ENCODE measurements around the gene ZDHHC19. TPM values are rescaled to one million over a fixed set of nuclear protein-coding genes. Genes with fewer than 3 reads are reported as not detected.

Gene ZDHHC19
- total RNA-seq, 1 experiment from 2014 or later = not detected

DNA sequence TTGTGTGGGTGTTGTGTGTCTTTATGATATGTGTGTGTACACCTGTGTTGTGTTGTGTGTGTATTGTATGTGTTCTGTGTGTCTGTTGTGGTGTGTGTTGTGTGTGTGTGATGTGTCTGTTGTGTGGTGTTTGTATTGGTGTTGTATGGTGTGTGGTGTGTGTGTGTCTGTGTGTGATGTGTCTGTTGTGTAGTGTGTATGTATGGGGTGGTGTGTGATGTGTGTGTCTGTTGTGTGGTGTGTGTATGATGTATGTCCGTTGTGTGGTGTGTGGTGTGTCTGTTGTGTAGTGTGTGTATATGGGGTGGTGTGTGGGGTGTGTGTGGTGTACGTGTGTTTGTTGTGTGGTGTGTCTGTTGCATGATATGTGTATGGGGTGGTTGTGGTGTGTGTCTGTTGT, 46.6 kb downstream of the ZDHHC19 start:
- in situ Hi-C loops (cut with HindIII; ENCODE audit: low sequenced_read_pairs) = no loop called here
- DNase-seq (ENCODE audit: low spot score) = no peak

DNA sequence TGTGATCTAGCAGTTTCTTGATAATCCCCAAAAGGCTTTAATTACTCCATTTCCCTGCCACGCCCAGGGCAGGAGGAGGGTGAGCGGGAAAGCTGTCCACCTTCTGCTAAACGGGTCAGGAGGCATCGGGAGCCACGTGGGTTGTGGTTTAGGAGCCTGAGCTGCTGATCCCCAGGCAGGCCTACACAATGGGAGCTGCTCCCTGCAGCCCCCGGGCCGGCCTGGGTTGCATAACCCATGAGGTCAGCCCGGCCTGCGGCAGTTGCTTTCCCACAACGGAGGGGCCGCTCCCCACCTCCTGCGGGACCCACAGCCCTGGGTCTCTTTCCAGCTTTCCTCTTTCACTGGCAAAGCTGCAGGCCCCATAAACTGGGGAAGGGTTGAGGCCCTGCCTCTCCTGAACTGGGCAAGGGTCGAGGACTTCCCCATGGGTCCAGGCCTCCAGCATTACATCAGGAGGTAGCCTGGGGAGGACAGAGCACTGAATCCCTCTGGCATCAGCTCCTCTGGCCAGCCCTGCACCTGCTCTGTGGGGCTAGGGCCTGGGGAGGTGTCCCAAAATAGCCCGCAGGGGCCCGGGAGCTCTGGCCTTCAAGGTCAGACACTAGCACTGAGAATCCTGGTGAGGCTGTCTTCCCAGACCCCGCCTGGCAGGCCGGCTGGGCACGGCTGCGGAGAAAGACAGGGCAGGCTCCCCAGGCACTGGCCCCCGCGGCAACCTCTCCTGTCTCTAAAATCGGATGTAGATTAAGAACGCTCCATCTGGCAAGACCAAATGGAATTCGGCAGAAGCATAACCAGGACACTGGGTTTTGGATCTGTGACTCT, 47.3 kb downstream of the ZDHHC19 start:
- in situ Hi-C loops (cut with HindIII; ENCODE audit: low sequenced_read_pairs) = no loop called here

DNA sequence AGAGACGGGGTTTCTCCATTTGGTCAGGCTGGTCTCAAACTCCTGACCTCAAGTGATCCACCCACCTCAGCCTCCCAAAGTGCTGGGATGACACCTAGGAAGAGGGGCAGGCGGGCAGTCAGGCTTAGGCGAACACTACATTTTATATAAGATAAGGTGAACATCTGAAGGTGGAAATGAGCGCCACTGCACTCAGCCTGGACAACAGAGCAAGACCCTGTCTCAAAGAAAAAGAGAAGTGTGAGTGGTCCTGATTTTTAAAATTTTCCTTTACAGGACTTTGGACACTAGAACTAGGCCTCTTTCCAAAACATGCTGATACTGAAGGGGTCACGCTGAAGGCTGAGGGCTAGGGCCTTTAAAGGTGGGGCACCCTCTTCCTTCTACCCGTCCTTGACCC, 48.0 kb downstream of the ZDHHC19 start:
- in situ Hi-C loops (cut with HindIII; ENCODE audit: low sequenced_read_pairs) = no loop called here

More for the DNA sequence above, 47.3 kb downstream of the ZDHHC19 start:
- DNase-seq (ENCODE audit: low spot score) = peak; percentile 75

DNA sequence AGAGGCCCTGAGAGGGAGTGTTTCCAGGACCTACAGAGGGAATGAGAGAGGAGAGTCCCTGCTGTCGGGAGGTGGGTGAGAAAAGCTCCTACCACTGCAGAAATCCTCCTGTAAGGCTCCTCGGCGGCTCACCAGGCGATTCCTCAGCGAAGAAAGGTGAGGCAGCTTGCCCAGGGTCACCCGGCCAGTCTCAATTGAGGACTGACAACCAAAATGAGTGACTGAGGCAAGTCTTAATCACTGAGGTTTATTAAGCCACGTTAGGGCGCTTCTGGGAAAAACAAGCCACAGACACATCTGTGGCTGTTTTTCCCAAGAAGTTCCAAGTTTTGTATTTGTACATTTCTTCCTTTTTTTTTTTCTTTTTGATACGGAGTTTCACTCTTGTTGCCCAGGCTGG, 48.5 kb downstream of the ZDHHC19 start:
- DNase-seq (ENCODE audit: low spot score) = no peak
- in situ Hi-C loops (cut with HindIII; ENCODE audit: low sequenced_read_pairs) = no loop called here

More for the DNA sequence above, 48.0 kb downstream of the ZDHHC19 start:
- no peak for DNase-seq (ENCODE audit: low spot score)

DNA sequence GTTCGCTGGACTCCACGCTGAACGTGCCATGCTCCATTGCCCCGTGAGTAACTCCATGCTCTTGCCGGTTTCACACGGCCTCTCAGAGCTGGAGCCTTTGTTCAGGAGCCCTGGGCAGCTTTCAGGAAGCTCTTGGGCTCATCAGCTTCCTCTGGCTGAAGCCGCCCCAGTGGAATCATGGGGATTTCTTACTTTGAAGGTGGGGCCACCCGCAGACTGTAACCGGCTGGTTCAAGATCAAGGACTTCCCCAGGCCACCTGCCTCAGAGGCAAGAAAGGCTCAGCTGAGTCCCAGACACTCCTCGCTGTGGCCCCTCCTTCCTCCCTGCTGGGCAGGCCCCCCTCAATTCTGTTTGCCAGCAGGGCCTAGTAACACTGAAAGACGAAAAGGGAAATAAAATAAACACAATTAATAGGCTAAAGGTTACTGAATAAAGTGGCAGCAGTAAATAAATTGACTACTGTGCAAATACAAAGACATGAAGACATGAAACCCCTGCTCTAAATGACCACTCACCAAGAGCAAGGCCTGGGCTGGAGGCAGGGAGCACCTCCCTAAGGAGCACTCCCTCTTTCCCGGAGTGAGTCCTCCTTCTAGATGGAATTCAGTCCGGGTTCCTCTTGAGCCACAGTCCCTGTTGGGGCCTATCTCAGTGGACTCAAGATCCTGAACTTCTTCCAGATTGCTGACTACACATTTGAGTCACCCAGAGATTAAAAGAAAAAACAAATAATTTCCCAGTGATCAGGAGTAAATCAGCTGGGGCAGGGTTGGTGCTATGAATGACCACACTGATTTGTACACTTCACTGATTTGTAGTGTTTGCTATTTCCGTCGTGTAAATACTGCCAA, 51.0 kb downstream of the ZDHHC19 start:
- no peak for DNase-seq (ENCODE audit: low spot score)
- in situ Hi-C loops (cut with HindIII; ENCODE audit: low sequenced_read_pairs) = no loop called here

DNA sequence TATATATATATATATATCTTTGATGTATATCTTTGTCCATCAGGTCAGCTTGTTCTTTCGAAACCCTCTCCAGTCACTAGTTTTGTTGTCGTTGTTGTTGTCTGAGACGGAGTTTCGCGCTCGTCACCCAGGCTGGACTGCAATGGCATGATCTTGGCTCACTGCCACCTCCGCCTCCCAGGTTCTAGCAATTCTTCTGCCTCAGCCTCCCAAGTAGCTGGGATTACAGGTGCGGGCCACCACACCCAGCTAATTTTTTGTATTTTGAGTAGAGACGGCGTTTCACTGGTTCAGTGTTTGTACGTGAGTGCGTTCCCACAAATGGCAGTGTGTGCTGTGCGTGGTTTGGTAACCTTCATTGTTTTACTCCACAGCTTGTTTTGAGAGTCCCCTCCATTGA, 51.7 kb downstream of the ZDHHC19 start:
- DNase-seq (ENCODE audit: low spot score) = no peak
- in situ Hi-C loops (cut with HindIII; ENCODE audit: low sequenced_read_pairs) = no loop called here

DNA sequence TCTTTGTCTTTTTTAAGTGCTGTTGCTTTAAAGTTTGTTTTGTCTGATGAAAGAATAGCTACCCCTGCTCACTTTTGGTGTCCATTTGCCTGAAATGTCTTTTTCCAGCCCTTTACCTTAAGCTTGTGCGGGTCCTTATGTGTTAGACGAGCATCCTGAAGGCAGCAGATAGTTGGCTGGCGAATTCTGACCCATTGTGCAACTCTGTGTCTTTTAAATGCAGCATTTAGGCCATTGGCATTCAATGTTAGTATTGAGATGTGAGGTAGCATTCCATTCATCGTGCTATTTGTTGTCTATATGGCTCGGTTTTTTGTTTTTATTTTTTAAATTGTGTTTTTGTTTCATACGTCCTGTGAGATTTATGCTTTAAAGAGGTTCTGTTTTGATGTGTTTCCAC, 55.0 kb downstream of the ZDHHC19 start:
- DNase-seq (ENCODE audit: low spot score) = no peak
- in situ Hi-C loops (cut with HindIII; ENCODE audit: low sequenced_read_pairs) = no loop called here

DNA sequence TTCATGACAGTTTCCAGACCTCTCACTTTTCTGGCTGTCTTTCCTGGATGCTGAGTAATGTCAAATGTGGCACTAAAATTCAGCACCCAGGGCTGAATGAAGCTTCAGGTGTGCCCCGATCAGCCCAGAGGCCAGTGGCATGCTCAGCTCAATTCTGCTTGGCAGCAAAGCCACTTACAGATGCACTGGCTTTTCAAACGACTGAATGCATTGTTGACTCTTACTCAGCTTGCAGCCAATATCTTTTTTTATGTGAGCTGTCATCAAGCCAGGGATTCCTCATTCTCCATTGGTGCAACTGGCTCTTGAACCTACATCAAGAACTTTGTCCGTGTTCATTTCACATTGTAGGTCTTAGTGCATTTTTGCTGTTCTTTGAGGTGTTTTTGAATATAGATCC, 60.7 kb downstream of the ZDHHC19 start:
- in situ Hi-C loops (cut with HindIII; ENCODE audit: low sequenced_read_pairs) = no loop called here
- no peak for DNase-seq (ENCODE audit: low spot score)

DNA sequence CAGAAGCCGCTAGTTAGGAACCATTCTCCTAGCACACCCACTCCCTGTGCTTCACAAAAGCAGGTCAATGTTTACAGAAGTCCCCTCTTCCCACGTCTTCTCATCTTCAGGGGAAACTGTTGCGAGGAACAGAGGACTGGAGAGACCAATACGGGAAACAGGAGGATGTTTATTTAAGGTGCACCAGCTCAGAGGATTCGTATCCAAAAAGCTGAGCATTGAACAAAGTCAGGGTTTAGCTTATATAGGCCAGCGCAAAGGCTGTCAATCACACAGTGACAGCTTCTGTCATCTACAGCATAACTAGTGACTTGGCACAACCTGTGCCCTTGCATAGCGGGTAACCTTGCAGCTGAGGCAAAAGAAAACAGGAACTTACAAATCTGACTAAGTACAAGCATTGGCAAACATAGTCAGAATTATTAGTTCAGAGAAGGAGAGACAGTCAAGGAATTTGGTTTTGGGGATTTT, 61.3 kb downstream of the ZDHHC19 start:
- DNase-seq (ENCODE audit: low spot score) = no peak
- in situ Hi-C loops (cut with HindIII; ENCODE audit: low sequenced_read_pairs) = no loop called here

DNA sequence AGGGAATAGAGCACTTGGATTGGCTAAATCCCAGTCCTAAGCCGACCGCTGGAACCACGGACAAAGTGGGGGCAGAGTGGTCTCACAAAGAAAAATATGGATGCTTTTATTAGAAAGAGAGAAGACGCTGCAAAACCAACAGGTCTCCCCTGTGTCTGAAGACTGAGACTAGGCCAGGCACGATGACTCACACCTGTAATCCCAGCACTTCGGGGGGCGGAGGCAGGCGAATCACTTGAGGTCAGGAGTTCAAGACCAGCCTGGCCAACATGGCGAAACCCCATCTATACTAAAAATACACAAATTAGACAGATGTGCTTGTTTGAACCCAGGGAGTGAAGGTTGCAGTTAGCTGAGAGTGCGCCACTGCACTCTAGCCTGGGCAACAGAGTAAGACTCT, 61.8 kb downstream of the ZDHHC19 start:
- no peak for DNase-seq (ENCODE audit: low spot score)
- in situ Hi-C loops (cut with HindIII; ENCODE audit: low sequenced_read_pairs) = no loop called here

Other genes with a start within 250 kb of the ZDHHC19 start
- gene TFRC, start 129.3 kb downstream of the ZDHHC19 start, total RNA-seq (2014; rRNA removed; shearing (Covaris generic)) = 89.1 and 129 TPM in 2 replicates
- gene SLC51A, start 5.1 kb upstream of the ZDHHC19 start, total RNA-seq (2014; rRNA removed; shearing (Covaris generic)) = not detected in 2 replicates
- 41.4 and 47.9 TPM in 2 replicates for gene PCYT1A, start 76.3 kb upstream of the ZDHHC19 start, total RNA-seq (2014; rRNA removed; shearing (Covaris generic))
- 6.6 and 8.8 TPM in 2 replicates for gene DYNLT2B, start 106.8 kb upstream of the ZDHHC19 start, total RNA-seq (2014; rRNA removed; shearing (Covaris generic))
- not detected in 2 replicates for gene TM4SF19, start 127.0 kb upstream of the ZDHHC19 start, total RNA-seq (2014; rRNA removed; shearing (Covaris generic))
- 19.0 and 22.2 TPM in 2 replicates for gene UBXN7, start 221.0 kb upstream of the ZDHHC19 start, total RNA-seq (2014; rRNA removed; shearing (Covaris generic))